Nephron progenitor cell (in vitro differentiated cells): ENCODE data around the gene MAPKAP1.

ENCODE experiments used
- DNase-seq: peaks from one replicate; pipeline ENCODE4 v3.0.0; 2021
- H3K27ac Mint-ChIP-seq: 2 replicates; pipeline ENCODE4 v1.8.0; 2021; ENCODE audit warnings: mild to moderate bottlenecking, moderate library complexity, mixed read lengths
- H3K27me3 Mint-ChIP-seq: 2 replicates; pipeline ENCODE4 v1.8.0; 2021; ENCODE audit warnings: mild to moderate bottlenecking, low read depth, mixed read lengths; ENCODE audit not compliant: poor library complexity
- H3K36me3 Mint-ChIP-seq: 2 replicates; pipeline ENCODE4 v1.8.0; 2021; ENCODE audit warnings: low read depth, mixed read lengths
- H3K4me1 Mint-ChIP-seq: 2 replicates; pipeline ENCODE4 v1.8.0; 2021; ENCODE audit warnings: mixed read lengths
- H3K4me3 Mint-ChIP-seq: 2 replicates; pipeline ENCODE4 v1.8.0; 2021; ENCODE audit warnings: mild to moderate bottlenecking, moderate library complexity, mixed read lengths
- H3K9me3 Mint-ChIP-seq: 2 replicates; pipeline ENCODE4 v1.8.0; 2021; ENCODE audit warnings: mild to moderate bottlenecking, moderate library complexity, mixed read lengths
- CTCF ChIP-seq: fragments of 200-600 bp; sonication (generic); IDR thresholded peaks from 2 replicates; pipeline ENCODE4 v1.5.0; 2021; ENCODE audit warnings: antibody characterized with exemption

The MAPKAP1 gene

DNA sequence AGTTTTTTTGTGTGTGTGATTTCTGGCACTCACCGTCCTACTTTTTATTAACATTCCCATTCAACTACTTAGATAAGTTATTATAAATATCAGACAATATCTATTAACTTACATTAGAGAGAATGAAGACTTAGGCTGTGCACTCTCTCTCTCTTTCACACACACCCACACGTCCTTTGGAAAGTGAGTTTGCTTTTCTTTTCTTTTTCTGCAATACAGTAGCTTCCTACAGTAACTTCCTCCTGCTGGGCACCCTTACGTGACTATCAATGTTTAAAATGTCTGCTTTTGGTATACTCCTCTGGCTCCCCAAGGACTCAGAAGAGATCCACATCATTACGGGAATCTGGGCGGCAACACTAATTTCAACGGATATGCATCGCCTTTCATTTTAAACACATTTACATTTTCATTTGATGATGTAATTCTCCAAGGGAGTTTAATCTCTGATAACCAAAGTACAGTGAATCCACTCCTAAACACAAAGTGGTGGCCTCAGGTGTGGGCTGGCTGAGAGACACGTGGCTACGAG, 179.5 kb downstream of the MAPKAP1 start:
- no peaks in the 10 kb centered on the region for H3K9me3 Mint-ChIP-seq
- TF ChIP-seq CTCF = no peak
- H3K27me3 Mint-ChIP-seq = no peaks in the 10 kb centered on the region
- H3K4me1 Mint-ChIP-seq = peaks cover 8% of the 10 kb centered on the region
- H3K36me3 Mint-ChIP-seq = peaks cover 9% of the 10 kb centered on the region
- no peak overlapping the region for H3K27ac Mint-ChIP-seq
- H3K4me3 Mint-ChIP-seq = no peak overlapping the region
- no peak for DNase-seq

- peaks cover 9% of the 10 kb centered on the region for H3K36me3 Mint-ChIP-seq
Measured at GRCh38 chr9:125525921-125526631, 180.9 kb downstream of the MAPKAP1 start.

GRCh38 chr9:125524583-125525355, 182.2 kb downstream of the MAPKAP1 start:
- Mint-ChIP-seq H3K27ac (no peak overlapping the region), H3K4me3 (no peak overlapping the region), H3K27me3 (no peaks in the 10 kb centered on the region), H3K36me3 (peaks cover 15% of the 10 kb centered on the region), H3K4me1 (peaks cover 8% of the 10 kb centered on the region), H3K9me3 (no peaks in the 10 kb centered on the region)
- TF ChIP-seq CTCF = no peak
- DNase-seq = peak; percentile 16

More at GRCh38 chr9:125525921-125526631, 180.9 kb downstream of the MAPKAP1 start:
- no peak overlapping the region for H3K27ac Mint-ChIP-seq
- TF ChIP-seq CTCF = no peak
- no peak overlapping the region for H3K4me3 Mint-ChIP-seq
- DNase-seq = no peak
- H3K27me3 Mint-ChIP-seq = no peaks in the 10 kb centered on the region
- no peaks in the 10 kb centered on the region for H3K9me3 Mint-ChIP-seq
- peaks cover 8% of the 10 kb centered on the region for H3K4me1 Mint-ChIP-seq

DNA sequence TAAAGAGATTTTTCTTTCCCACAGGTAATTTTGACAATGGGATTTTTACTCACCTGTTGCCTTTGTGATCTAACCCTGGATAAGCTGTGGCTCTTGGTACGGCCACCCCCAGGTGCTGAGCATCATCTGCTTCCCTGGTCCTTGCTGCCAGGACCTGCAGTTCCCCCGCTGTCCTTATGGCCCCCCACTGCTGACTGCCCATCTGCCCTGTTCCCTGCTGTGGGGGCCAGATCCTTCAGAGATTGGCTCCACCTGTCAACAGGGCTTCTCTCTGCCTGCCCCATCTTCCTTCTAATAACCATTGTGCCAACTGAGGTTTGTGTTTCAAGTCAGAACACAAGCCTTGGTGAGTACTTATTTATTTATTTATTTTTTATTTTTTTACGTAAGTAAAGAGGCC, 183.3 kb downstream of the MAPKAP1 start:
- H3K4me1 Mint-ChIP-seq = peaks cover 8% of the 10 kb centered on the region
- H3K9me3 Mint-ChIP-seq = no peaks in the 10 kb centered on the region
- no peak overlapping the region for H3K4me3 Mint-ChIP-seq
- DNase-seq = no peak
- H3K36me3 Mint-ChIP-seq = peaks cover 15% of the 10 kb centered on the region
- no peak for TF ChIP-seq CTCF
- H3K27ac Mint-ChIP-seq = no peak overlapping the region
- no peaks in the 10 kb centered on the region for H3K27me3 Mint-ChIP-seq

DNA sequence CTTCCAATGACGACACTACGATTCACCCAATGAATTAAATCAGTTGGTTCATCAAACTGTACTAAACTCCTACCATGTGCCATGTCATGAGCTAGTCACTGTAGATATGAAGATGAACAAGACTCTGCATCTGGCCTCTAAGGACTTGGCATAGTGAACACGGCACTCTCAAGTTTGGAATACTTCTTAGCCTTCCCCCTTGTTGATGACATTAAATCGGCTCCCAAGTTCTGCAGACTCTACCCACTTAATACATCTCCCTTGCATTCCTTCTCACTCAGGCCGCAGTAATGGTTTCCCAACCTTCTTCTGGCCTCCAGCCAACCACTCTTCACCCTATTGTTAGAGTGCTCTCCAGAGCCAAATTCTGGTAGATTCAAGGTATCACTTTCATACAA, 184.7 kb downstream of the MAPKAP1 start:
- Mint-ChIP-seq H3K27me3 (no peaks in the 10 kb centered on the region), H3K4me1 (peaks cover 15% of the 10 kb centered on the region), H3K36me3 (peaks cover 11% of the 10 kb centered on the region), H3K4me3 (no peak overlapping the region), H3K9me3 (no peaks in the 10 kb centered on the region), H3K27ac (no peak overlapping the region)
- no peak for DNase-seq
- TF ChIP-seq CTCF = no peak
